GM18867 (cell line): ENCODE data around the gene ALOX5AP.
"Not testable (repeated sequence)": the region's sequence is repeated elsewhere in the genome, so short reads cannot be mapped to it uniquely, and the experiment has no call there.

Source experiments
- ATAC-seq: cut with Tn5 transposase; IDR thresholded peaks from one replicate; pipeline ENCODE4 v1.9.1; 2021; ENCODE audit warnings: mild to moderate bottlenecking, moderate library complexity; ENCODE audit not compliant: unreplicated experiment

ALOX5AP gene

GRCh38 chr13:30737511-30738337, 2.4 kb downstream of the ALOX5AP start:
- no peak for ATAC-seq

GRCh38 chr13:30738526-30739236, 3.3 kb downstream of the ALOX5AP start:
- no peak for ATAC-seq

GRCh38 chr13:30739237-30739528, 3.8 kb downstream of the ALOX5AP start:
- ATAC-seq, result no peak

DNA sequence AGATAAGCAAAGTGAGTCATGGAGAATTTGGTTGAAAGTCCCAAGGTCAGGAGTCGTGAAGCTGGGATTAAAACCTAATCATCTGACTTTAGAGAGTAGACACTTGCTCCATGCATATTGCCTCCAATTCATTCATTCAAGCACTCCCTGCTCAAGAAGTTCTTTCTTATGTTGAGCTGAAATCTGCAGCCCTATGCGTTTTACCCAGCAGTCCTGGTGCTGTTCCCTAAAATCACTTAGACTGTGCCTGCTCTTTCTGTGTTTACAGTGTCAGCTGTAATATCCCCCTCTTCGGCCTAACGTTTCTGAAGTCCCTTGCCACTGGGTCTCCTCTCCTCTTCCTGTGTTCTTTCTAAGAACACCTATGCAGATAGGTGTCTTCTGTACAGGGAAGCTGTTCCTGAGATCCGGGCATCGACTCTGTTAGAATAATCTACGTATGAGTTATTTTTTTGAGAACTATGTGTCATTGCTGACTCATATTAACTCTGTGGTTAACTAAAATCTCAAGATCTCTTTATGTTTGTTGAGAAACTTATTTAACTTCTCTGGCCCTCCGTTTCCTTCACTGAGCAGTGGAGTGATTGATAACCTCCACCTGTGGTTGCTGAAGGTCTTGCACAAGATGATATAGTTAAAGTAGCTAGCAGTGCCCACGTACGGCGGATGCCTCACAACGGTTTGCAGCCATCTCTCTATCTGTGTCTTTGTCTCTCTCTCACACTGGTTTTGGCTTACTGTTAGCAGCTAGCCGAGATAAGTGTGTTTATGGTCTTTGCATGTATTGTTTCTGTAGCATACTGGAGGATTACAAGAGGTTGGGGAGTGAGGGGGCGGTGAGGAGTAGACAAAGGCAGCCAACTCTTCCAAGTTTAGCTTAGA, 4.7 kb downstream of the ALOX5AP start:
- peak; percentile 51 for ATAC-seq

DNA sequence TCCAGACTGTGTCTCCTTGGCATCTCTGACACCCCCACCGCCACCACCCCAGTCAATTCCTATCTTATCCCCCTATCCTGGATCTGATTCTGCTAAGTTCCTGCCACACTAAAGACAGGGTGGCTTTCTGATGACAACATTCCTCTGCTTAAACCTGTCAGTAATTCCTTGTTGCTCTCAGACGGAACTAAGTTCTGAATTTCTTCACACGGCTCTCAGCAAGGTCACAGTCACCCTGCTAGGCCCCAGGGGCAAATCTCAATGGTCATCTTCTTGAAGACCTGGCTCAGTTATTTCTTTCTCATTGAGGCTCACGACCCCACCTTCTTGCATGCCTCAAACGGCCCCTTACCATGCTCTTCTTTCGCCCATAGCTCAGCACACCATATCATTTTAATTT, 7.6 kb downstream of the ALOX5AP start:
- no peak for ATAC-seq

DNA sequence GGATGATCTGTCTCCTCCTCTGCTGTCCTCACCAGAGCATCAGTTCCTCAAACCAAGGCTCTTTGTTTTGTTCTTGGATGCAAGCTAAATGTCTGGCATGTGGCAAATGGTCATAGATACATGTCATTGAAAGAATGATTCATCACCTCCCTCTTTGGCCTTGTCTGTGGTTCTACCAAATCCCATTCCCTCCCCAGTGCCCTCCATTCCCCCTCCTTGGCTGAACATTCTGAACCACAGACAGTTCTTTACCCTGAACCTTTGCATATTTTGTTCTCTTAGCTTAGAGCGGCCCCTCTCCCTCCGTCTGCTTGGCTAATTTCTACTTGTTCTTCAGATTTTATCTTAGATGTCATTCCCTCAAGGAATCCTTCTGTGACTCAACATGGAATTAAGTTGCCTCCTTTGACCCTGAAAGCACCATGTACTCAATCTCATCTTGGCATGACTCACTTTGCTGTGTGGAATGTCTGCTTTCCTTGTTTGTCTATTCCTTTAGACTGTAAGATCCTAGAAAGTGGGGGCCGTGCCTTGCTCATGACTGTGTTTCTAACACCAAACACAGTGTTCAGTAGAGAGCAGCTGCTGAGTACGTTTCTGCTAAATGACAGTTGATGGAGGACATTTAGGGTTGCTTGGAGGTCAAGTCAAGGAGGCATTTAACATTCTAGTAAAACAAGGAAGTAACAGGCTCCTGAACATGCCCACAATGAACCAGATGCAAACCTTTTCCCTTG, 8.1 kb downstream of the ALOX5AP start:
- no peak for ATAC-seq

GRCh38 chr13:30744056-30744680, 8.8 kb downstream of the ALOX5AP start:
- ATAC-seq, result peak; percentile 93

DNA sequence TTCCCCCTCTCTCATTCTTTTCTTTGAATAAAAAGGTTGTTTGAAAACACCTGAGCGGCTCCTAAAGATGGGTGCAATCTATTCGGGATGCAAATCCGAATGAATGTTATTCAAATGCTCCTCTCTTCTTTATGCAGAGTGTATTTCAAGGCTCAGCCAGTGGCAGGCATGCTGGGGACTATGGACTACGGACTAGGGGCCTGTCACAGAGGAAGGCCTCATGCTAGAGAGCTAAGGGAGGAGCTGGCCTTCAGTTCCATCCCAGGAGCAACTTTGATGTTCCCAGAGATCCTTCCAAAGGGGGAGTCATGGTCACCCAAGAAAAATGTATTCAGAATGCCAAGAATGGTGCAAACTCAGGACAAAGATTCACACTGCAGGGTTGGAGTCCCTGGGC, 9.3 kb downstream of the ALOX5AP start:
- peak; percentile 2 for ATAC-seq

DNA sequence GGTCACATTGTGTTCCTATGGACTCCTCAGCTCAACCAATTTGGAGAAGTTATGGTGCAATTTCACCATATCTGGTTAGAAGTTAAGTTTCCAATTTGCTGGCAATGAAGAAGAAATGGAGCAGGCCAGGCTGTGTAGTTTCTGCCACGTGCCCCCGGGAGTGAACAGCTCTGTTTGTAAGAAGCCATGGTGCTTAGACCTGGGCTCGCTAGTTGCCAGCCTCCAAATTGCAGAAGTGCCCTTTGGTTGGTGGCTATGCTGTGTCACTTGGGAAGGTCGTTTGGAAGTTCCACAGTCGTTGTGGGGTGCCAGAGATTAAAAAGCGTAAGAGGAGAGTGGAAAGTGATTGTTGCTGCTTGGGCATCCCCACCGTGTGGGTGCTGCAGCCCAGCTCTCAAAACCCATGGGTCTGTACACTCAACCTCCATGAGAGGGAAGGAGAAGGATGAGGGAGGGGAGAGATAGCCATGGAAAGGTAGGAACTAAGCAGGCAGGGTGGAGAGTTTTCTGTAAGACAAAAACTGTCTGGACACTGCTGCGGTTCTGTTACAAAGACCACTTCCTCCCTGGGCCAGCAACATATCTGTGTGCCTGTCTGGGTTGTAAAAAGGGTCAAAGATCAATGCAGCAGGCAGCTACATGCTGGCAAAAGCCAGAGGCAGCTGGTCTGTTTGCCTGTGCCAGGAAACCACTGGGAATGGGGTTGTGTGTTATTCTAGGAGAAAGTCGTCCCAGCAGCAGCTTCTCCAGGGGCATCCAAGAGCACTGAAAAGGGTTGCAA, 10.8 kb downstream of the ALOX5AP start:
- no peak for ATAC-seq

GRCh38 chr13:30746791-30747190, 11.4 kb downstream of the ALOX5AP start:
- no peak for ATAC-seq

- not testable (repeated sequence) for ATAC-seq
These were observed 12.5 kb downstream of the ALOX5AP start for GRCh38 chr13:30747845-30748244.

DNA sequence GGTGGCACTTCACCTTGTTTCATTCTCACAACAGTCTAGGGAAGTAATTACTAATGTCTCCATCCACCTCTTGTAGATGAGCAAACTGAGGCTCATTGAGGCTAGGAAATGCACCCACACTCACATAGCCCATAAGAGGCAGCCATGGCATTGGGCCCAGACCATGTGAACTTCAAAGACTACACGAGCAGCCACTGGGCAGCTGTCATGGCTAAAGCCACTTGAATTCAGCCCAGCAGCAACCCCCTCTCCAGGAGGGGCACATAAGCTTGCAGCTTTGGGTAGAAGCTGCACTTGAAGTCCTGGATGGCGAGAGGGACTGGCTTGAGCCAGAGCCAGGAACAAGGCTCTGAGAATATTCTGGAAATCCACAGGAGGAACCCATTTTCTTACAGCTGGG, 13.4 kb downstream of the ALOX5AP start:
- ATAC-seq, result no peak

DNA sequence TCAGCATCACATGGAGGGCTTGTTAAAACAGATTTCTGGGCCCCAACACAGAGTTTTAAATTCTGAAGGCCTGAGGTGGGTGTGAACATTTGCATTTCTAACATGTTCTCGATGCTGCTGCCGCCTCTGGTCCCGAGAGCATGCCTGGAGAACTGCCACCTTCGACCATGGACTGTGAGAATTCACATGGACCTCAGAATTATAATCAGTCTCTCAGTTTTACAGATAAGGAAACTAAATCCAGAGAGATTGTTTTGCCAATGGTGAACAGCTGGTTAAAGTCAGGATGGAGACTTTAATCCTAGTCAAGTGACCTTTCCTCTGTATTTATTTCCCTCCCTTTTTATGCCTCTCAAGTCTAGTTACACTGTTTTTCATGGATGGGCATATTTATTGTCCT, 14.7 kb downstream of the ALOX5AP start:
- no peak for ATAC-seq

DNA sequence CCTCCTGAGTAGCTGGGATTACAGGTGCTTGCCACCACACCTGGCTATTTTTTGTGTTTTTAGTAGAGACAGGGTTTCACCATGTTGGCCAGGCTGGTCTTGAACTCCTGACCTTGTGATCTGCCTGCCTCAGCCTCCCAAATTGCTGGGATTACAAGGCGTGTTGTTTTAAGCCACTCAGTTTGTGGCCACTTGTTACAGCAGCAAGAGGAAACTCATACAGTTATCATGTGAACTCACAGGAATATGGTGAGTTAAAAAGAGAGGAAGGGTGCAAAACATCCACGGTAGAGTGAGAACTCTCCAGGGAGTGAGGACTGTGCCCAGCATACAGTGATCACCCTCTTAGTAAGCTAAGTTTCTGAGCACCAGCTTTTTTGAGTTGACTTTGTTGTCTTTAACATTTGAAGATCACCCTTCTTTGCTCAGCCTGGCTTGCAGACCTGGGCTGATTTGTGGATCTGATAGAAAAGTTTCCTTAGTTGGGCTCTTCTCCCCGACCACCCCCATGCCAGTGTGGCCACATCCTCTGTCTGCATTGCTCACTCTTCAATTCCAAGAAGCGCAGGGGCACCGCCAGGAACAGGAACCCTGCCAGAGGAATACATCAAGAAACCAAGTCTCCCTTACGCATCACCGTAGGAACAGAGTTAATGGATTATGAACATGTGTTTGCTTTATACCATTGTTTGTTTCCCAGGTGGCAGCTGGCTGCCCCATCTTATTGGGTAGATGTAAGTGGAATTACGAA, 16.0 kb downstream of the ALOX5AP start:
- no peak for ATAC-seq

DNA sequence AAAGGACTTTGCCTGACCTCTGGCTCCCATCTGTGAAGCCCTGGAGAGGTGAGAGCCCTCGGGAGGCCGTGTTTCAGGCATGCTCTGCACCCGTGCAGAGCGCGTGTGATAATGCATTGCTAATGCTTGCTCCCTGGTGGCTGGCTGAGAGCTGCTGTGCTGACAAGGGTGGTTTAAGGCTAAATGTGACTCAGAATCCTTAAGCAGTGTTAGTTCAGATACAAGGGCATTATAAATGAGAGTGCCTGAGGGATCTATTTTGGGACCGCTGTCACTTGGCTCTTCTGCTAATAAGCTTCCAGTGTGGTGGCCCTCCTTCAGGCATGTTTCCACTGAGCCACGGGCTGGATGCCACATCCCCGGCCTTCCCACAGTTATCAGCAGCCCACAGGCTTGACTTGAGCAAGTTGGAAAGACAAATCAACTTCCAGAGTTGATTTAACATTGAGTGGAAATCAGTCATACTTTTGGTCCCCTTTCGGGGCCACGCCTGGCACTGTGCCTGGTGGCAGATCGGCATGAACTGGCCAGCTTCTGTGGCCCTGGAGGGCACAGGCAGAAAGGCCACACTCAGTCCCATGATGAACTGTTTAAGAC, 17.0 kb downstream of the ALOX5AP start:
- no peak for ATAC-seq

DNA sequence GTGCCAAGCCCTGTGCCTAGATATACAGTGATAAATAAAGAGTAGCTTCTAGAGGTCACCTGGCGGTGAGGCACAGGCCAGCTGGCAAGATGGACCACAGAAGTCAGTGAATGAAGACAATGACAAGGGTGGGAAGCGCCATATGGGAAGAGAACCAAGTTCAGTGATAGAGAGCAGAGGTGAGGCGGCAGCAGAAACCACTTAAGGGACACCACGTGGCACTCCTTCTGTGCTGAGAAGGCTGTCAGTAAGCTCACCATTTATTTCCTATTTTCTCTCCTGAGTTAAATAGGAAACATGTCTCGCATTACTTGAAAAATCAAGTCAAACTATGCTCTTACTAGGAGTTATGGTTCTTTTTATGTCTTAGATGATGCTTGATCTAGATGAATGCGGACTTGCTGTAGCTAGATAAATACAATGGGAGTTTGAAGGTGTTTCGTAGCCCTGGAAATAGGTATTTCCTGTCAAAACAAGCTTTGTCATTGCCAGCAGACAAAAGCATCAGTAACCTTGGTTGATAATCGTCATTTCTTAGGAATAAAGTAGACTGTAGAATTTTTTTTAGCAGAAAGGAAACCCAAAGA, 17.8 kb downstream of the ALOX5AP start:
- no peak for ATAC-seq

DNA sequence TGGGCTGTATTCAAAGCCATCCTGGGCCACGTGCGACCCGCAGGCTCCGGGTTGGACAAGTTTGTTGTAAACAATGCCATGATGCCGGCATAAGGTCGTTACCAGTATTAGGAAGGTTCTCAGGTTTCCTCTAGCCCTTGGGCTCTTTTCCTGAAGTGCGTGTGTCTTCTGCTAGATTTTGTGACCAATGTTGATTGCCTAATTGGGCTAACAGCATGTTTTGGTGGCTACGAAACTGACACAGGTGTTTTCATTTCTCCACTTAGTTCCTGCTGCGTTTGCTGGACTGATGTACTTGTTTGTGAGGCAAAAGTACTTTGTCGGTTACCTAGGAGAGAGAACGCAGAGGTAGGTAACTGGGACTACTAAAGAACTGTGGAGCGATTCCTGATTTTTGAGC, 20.3 kb downstream of the ALOX5AP start:
- no peak for ATAC-seq

GRCh38 chr13:30757026-30757742, 21.8 kb downstream of the ALOX5AP start:
- no peak for ATAC-seq
